Measurements from ENCODE around the gene UBE2Q2.
A peak's percentile ranks its signal among the peaks of the same experiment; 100 is the strongest.

Gene UBE2Q2

GRCh38 chr15:75947092-75947491, 103.8 kb downstream of the UBE2Q2 start:
- Histone ChIP-seq H3K27ac (ENCODE audit: poor library complexity, severe bottlenecking) (peak overlapping the region; percentile 25), H3K4me1 (ENCODE audit: insufficient read depth, poor library complexity, severe bottlenecking) (peaks cover 26% of the 10 kb centered on the region), H3K9me3 (ENCODE audit: severe bottlenecking) (no peaks in the 10 kb centered on the region), H3K36me3 (ENCODE audit: low read depth) (no peaks in the 10 kb centered on the region), H3K4me3 (ENCODE audit: severe bottlenecking) (no peak overlapping the region), H3K27me3 (ENCODE audit: insufficient read depth, poor library complexity, severe bottlenecking) (no peaks in the 10 kb centered on the region)
- ATAC-seq (ENCODE audit: low read depth) (peak; percentile 97), DNase-seq (ENCODE audit: low spot score) (peak; percentile 84)
- TF ChIP-seq CTCF (IDR thresholded peaks at IDR 0.05; ENCODE audit: poor library complexity, severe bottlenecking), result no peak

GRCh38 chr15:75948761-75949296, 105.6 kb downstream of the UBE2Q2 start:
- H3K36me3 ChIP-seq (ENCODE audit: low read depth), result no peaks in the 10 kb centered on the region
- no peak for TF ChIP-seq CTCF (IDR thresholded peaks at IDR 0.05; ENCODE audit: poor library complexity, severe bottlenecking)
- no peak overlapping the region for H3K27ac ChIP-seq (ENCODE audit: poor library complexity, severe bottlenecking)
- no peak overlapping the region for H3K4me3 ChIP-seq (ENCODE audit: severe bottlenecking)
- no peaks in the 10 kb centered on the region for H3K27me3 ChIP-seq (ENCODE audit: insufficient read depth, poor library complexity, severe bottlenecking)
- no peak for DNase-seq (ENCODE audit: low spot score)
- H3K9me3 ChIP-seq (ENCODE audit: severe bottlenecking), result no peaks in the 10 kb centered on the region
- peaks cover 26% of the 10 kb centered on the region for H3K4me1 ChIP-seq (ENCODE audit: insufficient read depth, poor library complexity, severe bottlenecking)
- no peak for ATAC-seq (ENCODE audit: low read depth)

Data from RWPE2 (cell line).